AG09309 (cell line): Measurements from ENCODE around the gene KCNJ12.

Experiments used
- DNase-seq: peaks from one replicate; pipeline ENCODE4 v3.0.0-alpha.2; 2010; ENCODE audit warnings: low read depth
- H3K4me3 ChIP-seq: 2 replicates; pipeline ENCODE4 v1.5.1; 2011; ENCODE audit warnings: mild to moderate bottlenecking, low read depth, low read length, moderate library complexity; ENCODE audit not compliant: control insufficient read depth
- TF ChIP-seq, protein P1 (sequence below): IDR thresholded peaks from 2 replicates; pipeline ENCODE4 v1.5.1; 2011; ENCODE audit warnings: mild to moderate bottlenecking, low read depth, low read length, inconsistent platforms; ENCODE audit not compliant: insufficient read depth, control insufficient read depth; ENCODE audit errors: missing control alignments

KCNJ12 gene

DNA sequence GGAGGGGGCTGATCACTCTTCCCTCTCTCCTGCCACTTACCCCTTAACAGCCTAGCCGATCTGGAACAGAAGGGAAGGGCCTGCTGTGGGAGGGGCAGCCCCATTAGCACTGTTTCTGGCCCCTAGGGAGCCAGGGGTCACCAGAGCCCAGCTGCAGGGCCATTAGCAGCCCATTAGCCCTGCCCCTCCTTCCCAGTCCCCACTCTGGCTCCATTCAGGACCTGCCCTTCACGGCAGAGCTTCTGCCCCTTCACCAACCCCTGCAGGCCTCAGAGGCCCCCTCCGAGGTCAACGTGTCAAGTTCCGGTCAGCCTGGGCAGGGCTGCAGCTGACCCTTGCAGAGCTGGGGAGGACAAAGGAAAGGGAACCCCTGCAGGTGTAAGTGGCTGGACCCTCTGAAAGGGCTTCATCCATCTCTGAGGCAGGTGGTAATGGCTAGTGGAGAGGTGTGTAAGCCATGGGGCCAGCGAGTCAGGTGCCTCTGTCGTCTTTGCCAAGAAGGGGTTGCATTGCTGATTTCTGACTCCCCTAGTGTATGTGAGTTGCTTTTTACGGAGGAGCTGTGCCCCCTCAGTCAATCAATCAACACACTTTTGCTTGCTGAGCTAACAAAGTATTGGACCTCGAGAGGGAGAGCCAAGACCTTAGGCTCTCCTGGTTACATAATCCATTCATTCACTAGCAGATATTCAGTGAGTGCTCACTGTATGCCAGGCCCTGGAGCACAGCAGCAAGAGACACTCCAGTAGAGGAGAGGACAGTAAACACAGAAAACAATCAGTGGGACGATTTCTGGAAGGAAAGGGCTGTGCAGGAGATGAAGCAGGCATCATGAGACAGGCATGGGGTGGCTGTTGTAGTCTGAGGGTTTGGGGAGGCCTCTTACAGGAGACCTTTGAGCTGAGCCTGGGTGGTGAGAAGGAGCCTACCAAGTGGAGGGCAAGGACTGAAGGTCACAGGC lies 18.2 kb upstream of the KCNJ12 start:
- no peak for DNase-seq
- TF ChIP-seq, protein P1, sequence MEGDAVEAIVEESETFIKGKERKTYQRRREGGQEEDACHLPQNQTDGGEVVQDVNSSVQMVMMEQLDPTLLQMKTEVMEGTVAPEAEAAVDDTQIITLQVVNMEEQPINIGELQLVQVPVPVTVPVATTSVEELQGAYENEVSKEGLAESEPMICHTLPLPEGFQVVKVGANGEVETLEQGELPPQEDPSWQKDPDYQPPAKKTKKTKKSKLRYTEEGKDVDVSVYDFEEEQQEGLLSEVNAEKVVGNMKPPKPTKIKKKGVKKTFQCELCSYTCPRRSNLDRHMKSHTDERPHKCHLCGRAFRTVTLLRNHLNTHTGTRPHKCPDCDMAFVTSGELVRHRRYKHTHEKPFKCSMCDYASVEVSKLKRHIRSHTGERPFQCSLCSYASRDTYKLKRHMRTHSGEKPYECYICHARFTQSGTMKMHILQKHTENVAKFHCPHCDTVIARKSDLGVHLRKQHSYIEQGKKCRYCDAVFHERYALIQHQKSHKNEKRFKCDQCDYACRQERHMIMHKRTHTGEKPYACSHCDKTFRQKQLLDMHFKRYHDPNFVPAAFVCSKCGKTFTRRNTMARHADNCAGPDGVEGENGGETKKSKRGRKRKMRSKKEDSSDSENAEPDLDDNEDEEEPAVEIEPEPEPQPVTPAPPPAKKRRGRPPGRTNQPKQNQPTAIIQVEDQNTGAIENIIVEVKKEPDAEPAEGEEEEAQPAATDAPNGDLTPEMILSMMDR, result no peak
- no peak overlapping the region for H3K4me3 ChIP-seq

DNA sequence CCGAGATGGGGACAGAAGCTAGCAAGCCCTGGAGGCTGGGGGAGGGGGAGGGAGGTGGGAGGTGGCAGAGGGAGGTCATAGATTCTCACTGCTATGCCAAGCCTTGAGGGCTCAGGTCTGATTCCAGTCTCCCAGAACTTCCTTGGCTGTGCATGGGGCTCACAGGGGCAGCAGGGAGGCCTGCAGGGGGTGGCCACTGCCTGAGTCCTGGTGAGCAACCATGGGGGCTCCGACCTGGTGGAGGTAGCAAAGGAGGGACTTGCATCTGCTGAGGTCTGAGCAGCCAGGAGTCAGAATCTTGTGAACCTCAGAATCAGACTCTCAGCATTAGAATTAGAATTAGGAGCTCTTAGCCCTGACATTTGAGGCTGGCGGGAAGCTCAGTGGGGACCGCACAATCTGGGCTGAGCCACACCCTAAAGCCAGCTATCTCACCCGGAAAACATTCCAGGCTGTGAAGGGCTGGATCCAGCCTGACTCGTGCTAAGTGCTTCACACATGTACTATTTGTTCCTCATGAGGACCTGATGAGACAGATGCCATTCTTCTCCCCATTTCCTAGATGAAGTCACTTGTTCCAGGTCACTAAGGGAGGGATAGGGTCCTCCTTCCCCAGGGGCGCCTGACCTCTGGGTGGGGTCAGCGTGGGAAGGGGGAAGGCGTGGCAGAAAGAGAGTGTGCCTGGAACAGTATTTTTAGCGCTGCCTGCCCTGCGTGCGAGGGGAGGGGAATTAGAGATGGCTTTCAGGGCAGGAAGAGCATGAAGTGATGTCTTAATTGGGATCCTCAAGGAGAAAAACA lies 17.3 kb upstream of the KCNJ12 start:
- TF ChIP-seq, protein P1, result no peak
- no peak overlapping the region for H3K4me3 ChIP-seq
- DNase-seq, result no peak

DNA sequence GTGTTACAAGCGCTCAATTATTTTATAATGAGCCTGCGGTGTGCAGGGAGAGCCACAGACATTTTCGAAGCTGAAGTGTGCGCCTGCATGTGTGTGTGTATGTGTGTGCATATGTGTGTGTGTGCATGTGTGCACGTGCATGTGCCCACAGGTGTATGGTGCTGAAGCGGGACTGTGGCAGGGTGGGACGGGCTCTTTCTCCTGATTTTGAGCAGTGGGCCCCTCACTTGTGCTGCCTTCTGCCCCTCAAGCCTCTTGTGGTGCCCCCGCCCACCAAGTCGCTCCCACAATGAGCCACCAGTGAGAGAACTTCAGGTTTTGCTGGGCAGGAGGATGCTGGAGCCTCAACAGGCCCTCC lies 16.7 kb upstream of the KCNJ12 start:
- DNase-seq, result no peak
- no peak overlapping the region for H3K4me3 ChIP-seq
- TF ChIP-seq, protein P1, result no peak

DNA sequence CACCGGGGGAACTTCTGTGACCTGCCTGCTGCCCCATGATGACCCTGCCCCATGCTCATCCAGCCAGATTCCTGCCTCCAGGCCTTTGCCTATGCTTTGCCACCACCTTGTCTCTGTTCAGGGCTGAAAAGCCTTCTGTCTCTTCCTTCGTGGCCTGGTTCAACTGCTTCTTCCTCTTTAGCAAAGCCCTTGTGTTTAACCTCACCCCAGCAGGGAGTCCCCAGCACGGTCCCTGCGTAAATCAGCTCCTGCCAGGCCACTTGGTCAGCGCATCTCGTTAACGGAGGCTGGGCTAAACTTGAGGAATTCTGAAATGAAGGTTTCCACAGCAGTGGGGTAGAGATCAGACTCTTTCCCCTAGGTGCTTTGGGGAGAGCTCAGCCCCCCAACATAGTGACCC lies 16.1 kb upstream of the KCNJ12 start:
- H3K4me3 ChIP-seq, result no peak overlapping the region
- TF ChIP-seq, protein P1, result no peak
- DNase-seq, result no peak

DNA sequence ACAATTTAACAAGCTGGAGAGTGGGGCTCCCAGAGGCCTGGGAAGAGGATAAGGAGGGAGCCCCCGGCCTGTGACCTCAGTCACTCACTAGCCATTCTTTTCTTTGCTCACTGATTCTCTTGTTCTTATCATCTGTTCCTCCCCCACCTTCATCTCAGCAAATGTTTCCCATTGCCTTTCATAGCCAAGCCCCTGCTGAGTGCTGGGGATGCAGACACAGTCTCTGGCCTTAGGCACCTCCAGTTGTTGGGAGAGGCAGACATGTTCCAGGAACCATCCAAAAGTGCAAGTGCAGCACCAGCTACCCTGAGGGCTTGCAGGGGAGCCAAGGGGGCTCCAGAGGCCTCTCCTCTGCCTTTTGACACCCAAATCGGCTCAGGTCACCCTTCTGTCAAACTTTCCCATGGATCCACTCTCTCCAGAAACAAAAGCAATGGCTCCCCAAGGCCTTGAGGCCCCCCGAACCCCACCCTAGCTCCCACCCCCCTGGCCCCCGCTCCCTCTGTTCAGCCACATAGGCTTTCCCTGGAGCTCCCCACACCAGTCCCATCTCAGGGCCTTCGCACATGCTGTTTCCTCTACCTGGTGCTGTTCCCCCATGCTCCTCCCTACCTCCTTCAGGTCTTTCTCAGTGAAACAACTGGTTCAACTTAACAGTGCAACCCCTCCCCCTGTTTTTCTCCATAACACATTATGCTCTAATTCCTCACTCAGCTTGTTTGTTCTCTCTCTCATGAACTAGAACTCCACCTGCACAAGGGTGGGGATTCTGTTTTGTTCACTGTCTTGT lies 14.9 kb upstream of the KCNJ12 start:
- DNase-seq, result no peak
- TF ChIP-seq, protein P1, result no peak
- H3K4me3 ChIP-seq, result no peak overlapping the region

DNA sequence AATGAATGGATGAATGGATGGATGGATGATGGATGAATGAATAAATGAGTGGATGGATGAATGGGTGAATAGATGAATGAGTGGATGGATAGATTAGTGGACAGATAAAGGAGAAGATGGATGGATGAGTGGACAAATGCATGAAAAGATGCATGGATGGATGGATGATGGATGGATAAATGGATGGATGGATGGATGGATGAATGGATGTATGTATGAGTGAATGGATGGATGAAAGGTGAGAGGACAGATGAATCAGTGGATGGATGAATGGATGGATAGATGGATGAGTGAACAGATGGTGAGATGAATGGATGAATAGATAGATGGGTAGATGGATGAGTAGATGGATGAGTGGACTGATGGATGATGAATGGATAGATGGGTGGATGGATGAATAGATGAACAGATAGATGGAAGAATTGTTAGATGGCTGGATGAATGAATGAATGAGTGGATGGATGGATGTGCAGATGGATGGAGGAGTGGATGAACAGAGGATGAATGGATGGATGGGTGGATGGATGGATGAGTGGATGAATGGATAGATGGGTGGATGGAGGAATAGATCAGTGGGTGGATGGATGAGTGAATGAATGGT lies 13.7 kb upstream of the KCNJ12 start:
- TF ChIP-seq, protein P1, result no peak
- DNase-seq, result no peak
- H3K4me3 ChIP-seq, result no peak overlapping the region
